H9 (cell line): ENCODE results near the gene FTO. TPM values are rescaled to one million over a fixed set of nuclear protein-coding genes. Genes with fewer than 3 reads are reported as not detected.

Experiments
- DNase-seq: peaks from one replicate; pipeline ENCODE4 v3.0.0-alpha.2; 2017
- H2AFZ ChIP-seq: one replicate; pipeline ENCODE4 v1.6.1; 2013; ENCODE audit warnings: mild to moderate bottlenecking, low read length, control low read depth, moderate library complexity
- H2AK5ac ChIP-seq: 2 replicates; pipeline ENCODE4 v1.6.1; 2013; ENCODE audit warnings: low read length, control low read depth, mixed read lengths; ENCODE audit not compliant: insufficient read length
- H2BK120ac ChIP-seq: one replicate; pipeline ENCODE4 v1.6.1; 2013; ENCODE audit warnings: low read depth, mild to moderate bottlenecking, low read length, control low read depth, inconsistent platforms; ENCODE audit not compliant: poor library complexity, severe bottlenecking
- H2BK12ac ChIP-seq: 2 replicates; pipeline ENCODE4 v1.6.1; 2013; ENCODE audit warnings: low read length, control low read depth, mixed read lengths, low read depth; ENCODE audit not compliant: insufficient read length
- H2BK15ac ChIP-seq: 2 replicates; pipeline ENCODE4 v1.6.1; 2013; ENCODE audit warnings: low read depth, low read length, control low read depth
- H2BK20ac ChIP-seq: one replicate; pipeline ENCODE4 v1.6.1; 2013; ENCODE audit warnings: low read depth, mild to moderate bottlenecking, low read length, control low read depth, inconsistent platforms; ENCODE audit not compliant: poor library complexity, severe bottlenecking
- H2BK5ac ChIP-seq: 2 replicates; pipeline ENCODE4 v1.6.1; 2013; ENCODE audit warnings: low read length, control low read depth, mixed read lengths; ENCODE audit not compliant: insufficient read length
- H3K14ac ChIP-seq: 2 replicates; pipeline ENCODE4 v1.6.1; 2013; ENCODE audit warnings: low read length, control low read depth; ENCODE audit not compliant: insufficient read depth
- H3K18ac ChIP-seq: 2 replicates; pipeline ENCODE4 v1.6.1; 2013; ENCODE audit warnings: low read depth, mild to moderate bottlenecking, mixed read lengths, low read length, control low read depth; ENCODE audit not compliant: insufficient read length
- H3K23ac ChIP-seq: 2 replicates; pipeline ENCODE4 v1.6.1; 2013; ENCODE audit warnings: low read length, control low read depth, mixed read lengths, low read depth; ENCODE audit not compliant: insufficient read length
- H3K23me2 ChIP-seq: 2 replicates; pipeline ENCODE4 v1.6.1; 2013; ENCODE audit warnings: low read depth, mild to moderate bottlenecking, mixed read lengths, low read length, control low read depth; ENCODE audit not compliant: insufficient read length, poor library complexity, severe bottlenecking
- H3K27ac ChIP-seq: 2 replicates; pipeline ENCODE4 v1.5.1; 2013; ENCODE audit warnings: low read length, control low read depth, mixed read lengths, low read depth; ENCODE audit not compliant: insufficient read length
- H3K27me3 ChIP-seq: 2 replicates; pipeline ENCODE4 v1.6.1; 2013; ENCODE audit warnings: low read length, control low read depth, inconsistent platforms; ENCODE audit not compliant: insufficient read depth
- H3K4ac ChIP-seq: 2 replicates; pipeline ENCODE4 v1.6.1; 2013; ENCODE audit warnings: low read depth, mild to moderate bottlenecking, control low read depth, inconsistent platforms, low read length, moderate library complexity
- H3K4me1 ChIP-seq: 2 replicates; pipeline ENCODE4 v1.6.1; 2013; ENCODE audit warnings: low read length, control low read depth, inconsistent platforms; ENCODE audit not compliant: insufficient read depth
- H3K4me2 ChIP-seq: 2 replicates; pipeline ENCODE4 v1.6.1; 2013; ENCODE audit warnings: low read length, control low read depth, mixed read lengths; ENCODE audit not compliant: insufficient read length, insufficient read depth
- H3K56ac ChIP-seq: 2 replicates; pipeline ENCODE4 v1.6.1; 2013; ENCODE audit warnings: low read depth, mild to moderate bottlenecking, mixed read lengths, low read length, control low read depth; ENCODE audit not compliant: insufficient read length
- H3K79me1 ChIP-seq: 2 replicates; pipeline ENCODE4 v1.6.1; 2013; ENCODE audit warnings: low read depth, mild to moderate bottlenecking, moderate library complexity, low read length, control low read depth, inconsistent platforms; ENCODE audit not compliant: insufficient read depth, poor library complexity, severe bottlenecking
- H3K79me2 ChIP-seq: 2 replicates; pipeline ENCODE4 v1.6.1; 2013; ENCODE audit warnings: low read length, control low read depth, inconsistent platforms; ENCODE audit not compliant: insufficient read depth
- H3K9ac ChIP-seq: 2 replicates; pipeline ENCODE4 v1.6.1; 2013; ENCODE audit warnings: low read length, control low read depth, mixed read lengths; ENCODE audit not compliant: insufficient read length; ENCODE audit errors: extremely low read depth
- H3K9me3 ChIP-seq: one replicate; pipeline ENCODE4 v1.6.1; 2013; ENCODE audit warnings: low read depth, low read length, inconsistent platforms; ENCODE audit not compliant: control insufficient read depth
- H3T11ph ChIP-seq: one replicate; pipeline ENCODE4 v1.6.1; 2013; ENCODE audit warnings: mild to moderate bottlenecking, low read length, control low read depth, inconsistent platforms
- H4K20me1 ChIP-seq: one replicate; pipeline ENCODE4 v1.6.1; 2013; ENCODE audit not compliant: control insufficient read depth, insufficient read length, insufficient read depth
- H4K5ac ChIP-seq: 2 replicates; pipeline ENCODE4 v1.6.1; 2013; ENCODE audit warnings: low read depth, mild to moderate bottlenecking, mixed read lengths, low read length, control low read depth; ENCODE audit not compliant: insufficient read length
- H4K8ac ChIP-seq: replicated peaks from 2 replicates; pipeline ENCODE4 v1.6.1; 2013; ENCODE audit warnings: low read length, control low read depth, mixed read lengths, low read depth; ENCODE audit not compliant: insufficient read length
- H4K91ac ChIP-seq: 2 replicates; pipeline ENCODE4 v1.6.1; 2013; ENCODE audit warnings: low read depth, mild to moderate bottlenecking, moderate library complexity, mixed read lengths, low read length, control low read depth; ENCODE audit not compliant: insufficient read length
- H3K27ac Mint-ChIP-seq, 3 experiments: 2 replicates in 2 of 3; 3 replicates in 1 of 3; pipeline ENCODE4 v1.8.0; 2020 to 2021; ENCODE audit warnings: mixed read lengths in 3 of 3, mild to moderate bottlenecking in 1 of 3, moderate library complexity in 1 of 3
- H3K27me3 Mint-ChIP-seq: 2 replicates; pipeline ENCODE4 v1.8.0; 2021; ENCODE audit warnings: low read depth, mild to moderate bottlenecking, moderate library complexity, mixed read lengths
- H3K36me3 Mint-ChIP-seq, 3 experiments: 2 replicates in 2 of 3; 3 replicates in 1 of 3; pipeline ENCODE4 v1.8.0; 2020 to 2021; ENCODE audit warnings: low read depth in 3 of 3, mixed read lengths in 3 of 3; ENCODE audit not compliant: insufficient read depth in 1 of 3
- H3K4me1 Mint-ChIP-seq, 2 experiments: 2 replicates each; pipeline ENCODE4 v1.8.0; 2020; ENCODE audit warnings: mixed read lengths in 2 of 2
- H3K4me3 Mint-ChIP-seq, 2 experiments: 2 replicates in 1 of 2; 3 replicates in 1 of 2; pipeline ENCODE4 v1.8.0; 2020 to 2021; ENCODE audit warnings: mild to moderate bottlenecking in 2 of 2, mixed read lengths in 2 of 2, moderate library complexity in 1 of 2
- H3K9me3 Mint-ChIP-seq, 2 experiments: 2 replicates in 1 of 2; 3 replicates in 1 of 2; pipeline ENCODE4 v1.8.0; 2020; ENCODE audit warnings: mild to moderate bottlenecking in 2 of 2, mixed read lengths in 2 of 2, moderate library complexity in 1 of 2
- WGBS: extraction: QIAGEN DNeasy Blood & Tissue Kit; methylation state at CpG from one replicate; pipeline ENCODE4 v1.1.7; 2013; ENCODE audit warnings: missing lambda C conversion rate, low lambda C conversion rate, mixed read lengths; ENCODE audit not compliant: insufficient read length; ENCODE audit errors: extremely low coverage; 5-methylcytosine and 5-hydroxymethylcytosine counted together
- total RNA-seq: library from RNA; stranded (reverse); gene quantifications from 2 replicates; pipeline ENCODE4 v1.2.1, GENCODE V29; 2021
- TF ChIP-seq, protein P1 (sequence below): fragments of 200-600 bp; sonication (generic); conservative IDR thresholded peaks from 3 replicates; pipeline ENCODE4 v1.8.0; 2021; ENCODE audit warnings: antibody characterized with exemption, mild to moderate bottlenecking

Gene FTO
- total RNA-seq, 1 experiment from 2014 or later: 67.9 TPM

DNA sequence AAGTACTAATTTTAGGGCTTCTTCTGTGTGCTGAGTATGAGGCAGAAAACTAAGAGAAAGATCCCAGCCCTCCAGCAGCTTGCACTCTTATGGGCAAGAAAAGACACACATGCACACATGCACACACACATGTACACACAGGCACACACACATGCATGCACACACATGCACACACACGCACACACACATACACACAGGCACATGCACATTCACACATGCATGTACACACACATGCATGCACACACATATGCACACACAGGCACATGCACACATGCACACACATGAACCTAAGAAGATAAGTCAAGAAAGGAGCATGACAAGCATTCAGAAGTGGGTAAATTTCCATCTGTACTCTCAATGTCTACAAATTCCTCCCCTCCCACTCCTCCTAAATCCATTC, 452.4 kb downstream of the FTO start:
- no peaks in the 10 kb centered on the region for H3K23me2 ChIP-seq
- no peak overlapping the region for H4K5ac ChIP-seq
- H4K91ac ChIP-seq: no peak overlapping the region
- H3K9ac ChIP-seq: no peak overlapping the region
- no peak overlapping the region for H3K18ac ChIP-seq
- TF ChIP-seq, protein P1, sequence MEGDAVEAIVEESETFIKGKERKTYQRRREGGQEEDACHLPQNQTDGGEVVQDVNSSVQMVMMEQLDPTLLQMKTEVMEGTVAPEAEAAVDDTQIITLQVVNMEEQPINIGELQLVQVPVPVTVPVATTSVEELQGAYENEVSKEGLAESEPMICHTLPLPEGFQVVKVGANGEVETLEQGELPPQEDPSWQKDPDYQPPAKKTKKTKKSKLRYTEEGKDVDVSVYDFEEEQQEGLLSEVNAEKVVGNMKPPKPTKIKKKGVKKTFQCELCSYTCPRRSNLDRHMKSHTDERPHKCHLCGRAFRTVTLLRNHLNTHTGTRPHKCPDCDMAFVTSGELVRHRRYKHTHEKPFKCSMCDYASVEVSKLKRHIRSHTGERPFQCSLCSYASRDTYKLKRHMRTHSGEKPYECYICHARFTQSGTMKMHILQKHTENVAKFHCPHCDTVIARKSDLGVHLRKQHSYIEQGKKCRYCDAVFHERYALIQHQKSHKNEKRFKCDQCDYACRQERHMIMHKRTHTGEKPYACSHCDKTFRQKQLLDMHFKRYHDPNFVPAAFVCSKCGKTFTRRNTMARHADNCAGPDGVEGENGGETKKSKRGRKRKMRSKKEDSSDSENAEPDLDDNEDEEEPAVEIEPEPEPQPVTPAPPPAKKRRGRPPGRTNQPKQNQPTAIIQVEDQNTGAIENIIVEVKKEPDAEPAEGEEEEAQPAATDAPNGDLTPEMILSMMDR: no peak
- no peak overlapping the region for H2BK12ac ChIP-seq
- peaks cover 2% of the 10 kb centered on the region for H4K20me1 ChIP-seq
- H2AFZ ChIP-seq: no peak overlapping the region
- Mint-ChIP-seq H3K9me3 (peaks cover 0 to 8% of the 10 kb centered on the region in 2 experiments; a peak in 4 of 5 replicates), H3K4me1 (peaks cover 11 to 15% of the 10 kb centered on the region in 2 experiments), H3K36me3 (no peaks in the 10 kb centered on the region; a peak in 1 of 7 replicates), H3K27ac (no peak overlapping the region; a peak in 1 of 7 replicates), H3K27me3 (peaks cover 6% of the 10 kb centered on the region), H3K4me3 (no peak overlapping the region)
- no peak overlapping the region for H2BK20ac ChIP-seq
- no peaks in the 10 kb centered on the region for H3K27me3 ChIP-seq
- no peaks in the 10 kb centered on the region for H3K79me1 ChIP-seq
- H3K23ac ChIP-seq: no peak overlapping the region
- no peak overlapping the region for H3T11ph ChIP-seq
- H2AK5ac ChIP-seq: no peak overlapping the region
- no peak overlapping the region for H3K14ac ChIP-seq
- no peaks in the 10 kb centered on the region for H3K79me2 ChIP-seq
- no peak overlapping the region for H2BK15ac ChIP-seq
- no peaks in the 10 kb centered on the region for H3K4me1 ChIP-seq
- H3K56ac ChIP-seq: no peak overlapping the region
- H2BK5ac ChIP-seq: no peak overlapping the region
- no peak overlapping the region for H2BK120ac ChIP-seq
- H3K9me3 ChIP-seq: no peaks in the 10 kb centered on the region
- no peak overlapping the region for H4K8ac ChIP-seq
- no peak for DNase-seq
- no peak overlapping the region for H3K4me2 ChIP-seq
- no CpG with 5 or more reads among the region's 1 CpG for whole genome bisulfite sequencing
- no peak overlapping the region for H3K4ac ChIP-seq
- no peak overlapping the region for H3K27ac ChIP-seq
